H1 (cell line): ENCODE results near the gene SCGB3A1. TPM values are rescaled to one million over a fixed set of nuclear protein-coding genes. Genes with fewer than 3 reads are reported as not detected.

Experiments
- CTCF ChIA-PET: fragments of 300-600 bp; sonication (Branson Sonifier 250); formaldehyde crosslinking; loops from one replicate; lab custom pipeline; 2021; ENCODE audit not compliant: partially characterized antibody; lab: Charles Lee
- POLR2A ChIA-PET: fragments of 300-600 bp; sonication (Branson Sonifier 250); formaldehyde crosslinking; loops from one replicate; lab custom pipeline; 2021; ENCODE audit warnings: inconsistent platforms; ENCODE audit not compliant: partially characterized antibody; lab: Charles Lee
- DNase-seq, 2 experiments: peaks; one replicate each; pipeline versions ENCODE4 v3.0.0 to v3.0.0-alpha.2; 2010 to 2022; ENCODE audit warnings: low spot score in 2 of 2, low read depth in 1 of 2, mixed read lengths in 1 of 2
- FAIRE-seq: peaks from 2 replicates; lab custom pipeline; 2011; peaks lifted over from hg19 to GRCh38; lab: Jason Lieb, UNC
- H2AFZ ChIP-seq: 2 replicates; pipeline ENCODE4 v1.8.1; 2012; ENCODE audit warnings: low read length, inconsistent platforms
- H2AK5ac ChIP-seq: 2 replicates; pipeline ENCODE4 v1.6.1; 2013; ENCODE audit warnings: low read depth, low read length
- H2BK120ac ChIP-seq: replicated peaks from 2 replicates; pipeline ENCODE3; 2013; ENCODE audit warnings: low read depth, low read length, inconsistent platforms
- H2BK12ac ChIP-seq: 2 replicates; pipeline ENCODE4 v1.6.1; 2013; ENCODE audit warnings: low read depth, low read length
- H2BK15ac ChIP-seq: 2 replicates; pipeline ENCODE4 v1.6.1; 2013; ENCODE audit warnings: low read length
- H2BK20ac ChIP-seq: 2 replicates; pipeline ENCODE4 v1.6.1; 2013; ENCODE audit warnings: low read length
- H2BK5ac ChIP-seq: 2 replicates; pipeline ENCODE4 v1.6.1; 2013; ENCODE audit warnings: low read depth, low read length
- H3K14ac ChIP-seq: 2 replicates; pipeline ENCODE4 v1.6.1; 2013; ENCODE audit warnings: inconsistent platforms; ENCODE audit not compliant: insufficient read length
- H3K18ac ChIP-seq: 2 replicates; pipeline ENCODE4 v1.6.1; 2013; ENCODE audit warnings: low read length; ENCODE audit errors: extremely low read depth
- H3K23ac ChIP-seq: 2 replicates; pipeline ENCODE4 v1.6.1; 2013; ENCODE audit warnings: inconsistent platforms; ENCODE audit not compliant: insufficient read length
- H3K23me2 ChIP-seq: 2 replicates; pipeline ENCODE4 v1.6.1; 2013; ENCODE audit warnings: low read depth, low read length
- H3K27ac ChIP-seq: 2 replicates; pipeline ENCODE4 v1.6.1; 2011; ENCODE audit warnings: low read depth, low read length, inconsistent platforms
- H3K27me3 ChIP-seq, 4 experiments: replicated peaks in 1 of 4; 1 replicate in 1 of 4; 2 replicates in 3 of 4; pipeline versions ENCODE4 v1.6.1 to v1.8.1; 2011 to 2013; ENCODE audit warnings: low read length in 3 of 4, mild to moderate bottlenecking in 3 of 4, inconsistent platforms in 2 of 4, mixed read lengths in 2 of 4, moderate library complexity in 1 of 4; ENCODE audit not compliant: control insufficient read depth in 3 of 4, insufficient read depth in 3 of 4; ENCODE audit errors: extremely low read depth in 1 of 4
- H3K36me3 ChIP-seq, 4 experiments: 2 replicates each; pipeline versions ENCODE4 v1.6.1 to v1.8.1; 2011 to 2013; ENCODE audit warnings: mild to moderate bottlenecking in 4 of 4, low read length in 3 of 4, moderate library complexity in 2 of 4, control low read depth in 1 of 4, inconsistent platforms in 1 of 4; ENCODE audit not compliant: insufficient read depth in 4 of 4, control insufficient read depth in 2 of 4
- H3K4ac ChIP-seq: replicated peaks from 2 replicates; pipeline ENCODE3; 2013; ENCODE audit warnings: low read length, low read depth, mixed read lengths, inconsistent platforms; ENCODE audit not compliant: insufficient read length
- H3K4me1 ChIP-seq, 4 experiments: replicated peaks in 1 of 4; 1 replicate in 1 of 4; 2 replicates in 3 of 4; pipeline versions ENCODE4 v1.6.1 to v1.8.1; 2011 to 2013; ENCODE audit warnings: low read length in 3 of 4, inconsistent platforms in 2 of 4, mixed read lengths in 1 of 4; ENCODE audit not compliant: insufficient read depth in 4 of 4, control insufficient read depth in 3 of 4
- H3K4me2 ChIP-seq, 2 experiments: 2 replicates each; pipeline versions ENCODE4 v1.6.1 to v1.8.1; 2011 to 2013; ENCODE audit warnings: low read depth in 2 of 2, low read length in 2 of 2, control low read depth in 1 of 2, inconsistent platforms in 1 of 2, mild to moderate bottlenecking in 1 of 2; ENCODE audit not compliant: insufficient read depth in 1 of 2
- H3K4me3 ChIP-seq, 4 experiments: fragments of 200-600, 300-600 bp in 1 of 4; sonication (generic), shearing (Covaris generic), sonication (Bioruptor Twin) in 1 of 4; 2 replicates each; pipeline versions ENCODE4 v1.5.1 to v1.8.1; 2011 to 2016; ENCODE audit warnings: low read length in 4 of 4, low read depth in 3 of 4, control low read depth in 2 of 4, inconsistent platforms in 2 of 4, mild to moderate bottlenecking in 2 of 4, mixed read lengths in 1 of 4, moderate library complexity in 1 of 4; ENCODE audit not compliant: insufficient read depth in 2 of 4; ENCODE audit errors: extremely low read depth in 1 of 4
- H3K56ac ChIP-seq: replicated peaks from 2 replicates; pipeline ENCODE3; 2013; ENCODE audit warnings: low read depth, mild to moderate bottlenecking, mixed read lengths, low read length, inconsistent platforms; ENCODE audit not compliant: insufficient read length
- H3K79me1 ChIP-seq: 2 replicates; pipeline ENCODE4 v1.6.1; 2013; ENCODE audit warnings: low read depth, low read length, control low read depth
- H3K79me2 ChIP-seq, 2 experiments: 2 replicates each; pipeline versions ENCODE4 v1.6.1 to v1.8.1; 2012 to 2013; ENCODE audit warnings: low read length in 2 of 2, mild to moderate bottlenecking in 2 of 2, inconsistent platforms in 1 of 2; ENCODE audit not compliant: insufficient read depth in 2 of 2, control insufficient read depth in 1 of 2
- H3K9ac ChIP-seq, 4 experiments: replicated peaks in 1 of 4; 1 replicate in 1 of 4; 2 replicates in 3 of 4; pipeline versions ENCODE4 v1.6.1 to v1.8.1; 2011 to 2013; ENCODE audit warnings: low read depth in 3 of 4, low read length in 3 of 4, control low read depth in 2 of 4, mild to moderate bottlenecking in 2 of 4, moderate library complexity in 2 of 4, inconsistent platforms in 1 of 4; ENCODE audit errors: extremely low read depth in 1 of 4
- H3K9me3 ChIP-seq, 2 experiments: 2 replicates each; pipeline versions ENCODE4 v1.6.1 to v1.8.1; 2012 to 2013; ENCODE audit warnings: mild to moderate bottlenecking in 2 of 2, moderate library complexity in 2 of 2, control low read depth in 1 of 2, inconsistent platforms in 1 of 2, low read depth in 1 of 2, low read length in 1 of 2, mixed read lengths in 1 of 2; ENCODE audit not compliant: insufficient read depth in 2 of 2
- H4K20me1 ChIP-seq, 2 experiments: replicated peaks in 1 of 2; 2 replicates each; pipeline versions ENCODE3 to v1.8.1; 2011 to 2013; ENCODE audit warnings: inconsistent platforms in 2 of 2, low read length in 2 of 2, mild to moderate bottlenecking in 1 of 2; ENCODE audit not compliant: insufficient read depth in 2 of 2, control insufficient read depth in 1 of 2
- H4K5ac ChIP-seq: 2 replicates; pipeline ENCODE4 v1.6.1; 2013; ENCODE audit warnings: low read length, low read depth, mixed read lengths, inconsistent platforms; ENCODE audit not compliant: insufficient read length
- H4K8ac ChIP-seq: 2 replicates; pipeline ENCODE4 v1.8.0; 2013; ENCODE audit warnings: mild to moderate bottlenecking, moderate library complexity, low read length, inconsistent platforms; ENCODE audit not compliant: insufficient read depth; ENCODE audit errors: extremely low read depth
- H4K91ac ChIP-seq: replicated peaks from 2 replicates; pipeline ENCODE3; 2013; ENCODE audit warnings: low read length, mixed read lengths, inconsistent platforms; ENCODE audit not compliant: insufficient read length
- ASH2L ChIP-seq: fragments of 200-600, 300-600 bp; sonication (generic); IDR thresholded peaks from one replicate; pipeline ENCODE4 v1.7.1; 2017; ENCODE audit warnings: low read length
- ATF2 ChIP-seq: IDR thresholded peaks from 2 replicates; pipeline ENCODE4 v1.6.1; 2012; ENCODE audit warnings: low read length, inconsistent platforms
- CBX5 ChIP-seq: fragments of 300-800, 300-1000 bp; sonication (generic); IDR thresholded peaks from 2 replicates; pipeline ENCODE4 v1.7.1; 2016; ENCODE audit warnings: antibody characterized with exemption, low read length, low read depth
- JUN ChIP-seq: IDR thresholded peaks from 2 replicates; pipeline ENCODE4 v1.6.1; 2011; ENCODE audit warnings: low read depth, mild to moderate bottlenecking, improper control_type of control experiment, low read length
- KDM5A ChIP-seq: fragments of 200-600 bp; IDR thresholded peaks from 2 replicates; pipeline ENCODE4 v1.7.1; 2012; ENCODE audit warnings: mild to moderate bottlenecking, low read length, inconsistent platforms, mixed read lengths
- NRF1 ChIP-seq: IDR thresholded peaks from 2 replicates; pipeline ENCODE4 v1.6.1; 2011; ENCODE audit warnings: mild to moderate bottlenecking, low read depth, low read length, improper control_type of control experiment
- PHF8 ChIP-seq: fragments of 200-600 bp; sonication (generic); conservative IDR thresholded peaks from 2 replicates; pipeline ENCODE4 v1.7.1; 2012; ENCODE audit warnings: low read depth, mild to moderate bottlenecking, inconsistent platforms, low read length, moderate library complexity
- RFX5 ChIP-seq: IDR thresholded peaks from 2 replicates; pipeline ENCODE4 v1.6.1; 2011; ENCODE audit warnings: low read depth, low read length, improper control_type of control experiment, borderline replicate concordance
- SIX5 ChIP-seq: IDR thresholded peaks from 2 replicates; pipeline ENCODE4 v1.6.1; 2011; ENCODE audit warnings: mild to moderate bottlenecking, low read depth, low read length
- SP1 ChIP-seq: IDR thresholded peaks from 2 replicates; pipeline ENCODE4 v1.6.1; 2011; ENCODE audit warnings: low read depth, low read length
- TAF1 ChIP-seq: IDR thresholded peaks from 2 replicates; pipeline ENCODE4 v1.6.1; 2011; ENCODE audit warnings: mild to moderate bottlenecking, low read depth, low read length
- YY1 ChIP-seq: IDR thresholded peaks from 2 replicates; pipeline ENCODE4 v1.6.1; 2011; ENCODE audit warnings: low read depth, mild to moderate bottlenecking, low read length
- WGBS, 2 experiments: shearing (Covaris generic) in 1 of 2; methylation state at CpG; one replicate each; pipeline versions ENCODE4 v1.1.6 to v1.1.7; 2013 to 2015; ENCODE audit warnings: low lambda C conversion rate in 2 of 2, mixed read lengths in 2 of 2, inconsistent platforms in 1 of 2, low coverage in 1 of 2, missing lambda C conversion rate in 1 of 2; ENCODE audit not compliant: insufficient replicate concordance in 2 of 2, insufficient coverage in 1 of 2, insufficient read length in 1 of 2; ENCODE audit errors: extremely low coverage in 1 of 2, missing lambda C conversion rate in 1 of 2; 5-methylcytosine and 5-hydroxymethylcytosine counted together
- polyA plus RNA-seq, 7 experiments: library from polyadenylated mRNA; depleted of rRNA in 3 of 7; stranded (reverse) in 5 of 7; unstranded in 2 of 7; fragments of >200 nt in 5 of 7; fragments of 200-250 nt in 2 of 7; gene quantifications; 1 replicate in 5 of 7; 2 replicates in 1 of 7; 4 replicates in 1 of 7; pipeline versions ENCODE4 v1.2.1 to v1.2.3, GENCODE V29; 2011 to 2013; ENCODE audit warnings: missing spikeins in 2 of 7, mixed read lengths in 2 of 7
- total RNA-seq: library from RNA; stranded (reverse); fragmentation: NEBNext Ultra II Directional; extraction: Animal tissue kit (Norgen Biotek cat#: 25700); gene quantifications from 2 replicates; pipeline ENCODE4 v1.2.1, GENCODE V29; 2021

Gene SCGB3A1
- total and polyA plus RNA-seq, 2 of the 8 experiments (the other 6 are each of a cell fraction or from before 2014, with no cell fraction given) = 0.20 TPM; not detected in 1

GRCh38 chr5:180613814-180614188 is 22.5 kb upstream of the SCGB3A1 start:
- Histone ChIP-seq H2BK12ac (no peak overlapping the region), H4K5ac (no peak overlapping the region), H4K8ac (no peak overlapping the region), H2BK5ac (no peak overlapping the region), H2BK15ac (no peak overlapping the region), H2BK120ac (no peak overlapping the region), H3K4me1 (no peaks in the 10 kb centered on the region; a peak in 1 of 7 replicates), H3K27me3 (peaks cover 0 to 12% (median 6%) of the 10 kb centered on the region in 4 experiments; a peak in 5 of 7 replicates), H3K9ac (no peak overlapping the region), H3K14ac (no peak overlapping the region), H3K23ac (no peak overlapping the region), H2BK20ac (no peak overlapping the region), H3K79me1 (no peaks in the 10 kb centered on the region), H2AK5ac (no peak overlapping the region), H3K23me2 (peaks cover 3% of the 10 kb centered on the region; the same call in 1 of the 2 replicates), H4K91ac (no peak overlapping the region), H3K9me3 (no peaks in the 10 kb centered on the region), H3K4me3 (no peak overlapping the region), H2AFZ (no peak overlapping the region), H3K36me3 (no peaks in the 10 kb centered on the region), H3K79me2 (no peaks in the 10 kb centered on the region), H3K56ac (no peak overlapping the region), H3K4me2 (no peak overlapping the region), H3K27ac (no peak overlapping the region), H4K20me1 (peaks cover 0 to 1% of the 10 kb centered on the region in 2 experiments), H3K4ac (no peak overlapping the region), H3K18ac (no peak overlapping the region)
- ChIA-PET POLR2A (interaction anchor here (1.0 kb wide), 1 partner anchor 10 kb away, joined by 3 read pairs; no protein-coding TSS in a partner anchor), CTCF (interaction anchor here (1.0 to 2.0 kb wide), 2 partner anchors 8 to 11 kb away, joined by 3 to 5 read pairs; no protein-coding TSS in a partner anchor)
- TF ChIP-seq PHF8 = no peak
- no peak for TF ChIP-seq ATF2
- TF ChIP-seq CBX5 = no peak
- no peak for TF ChIP-seq TAF1
- no peak for TF ChIP-seq SP1
- TF ChIP-seq YY1 = no peak
- TF ChIP-seq RFX5 = no peak
- no peak for TF ChIP-seq NRF1
- no peak for TF ChIP-seq KDM5A
- TF ChIP-seq SIX5 = no peak
- TF ChIP-seq ASH2L = no peak
- TF ChIP-seq JUN = no peak
- FAIRE-seq (no peak), DNase-seq (no peak)
- 86% methylated on average over 11 of the region's 11 CpGs; no CpG with 5 or more reads in 1 of the 2 experiments for WGBS, 2 experiments
